ENCODE measurements around the gene POLD1. TPM values are rescaled to one million over a fixed set of nuclear protein-coding genes. Genes with fewer than 3 reads are reported as not detected.

The POLD1 gene
- total RNA-seq, 1 experiment from 2014 or later, result 143 TPM

- ChIA-PET POLR2A (ENCODE audit: low non-redundant PET) (no interaction called here), CTCF (no interaction called here)
- Histone ChIP-seq H3K9me3 (ENCODE audit: low read depth, low read length, poor library complexity, severe bottlenecking) (no peaks in the 10 kb centered on the region), H3K27ac (ENCODE audit: low read depth, low read length, poor library complexity, severe bottlenecking) (no peak overlapping the region), H3K36me3 (ENCODE audit: insufficient read depth, low read length, poor library complexity, severe bottlenecking) (no peaks in the 10 kb centered on the region), H3K4me1 (ENCODE audit: insufficient read depth, low read length, poor library complexity, severe bottlenecking) (peaks cover 5% of the 10 kb centered on the region), H3K27me3 (replicated peaks; ENCODE audit: insufficient read depth, low read depth, low read length, poor library complexity) (peaks cover 4% of the 10 kb centered on the region), H3K4me3 (ENCODE audit: low read depth, low read length, poor library complexity, severe bottlenecking) (no peak overlapping the region)
- TF ChIP-seq CTCF (conservative IDR thresholded peaks at IDR 0.05; ENCODE audit: low read depth, low read length), result no peak
- no peak for TF ChIP-seq EZH2 (IDR thresholded peaks at IDR 0.05; ENCODE audit: borderline replicate concordance, low read depth, low read length, poor library complexity, severe bottlenecking)
- BruUV-seq (replicated peaks), result no TSS peak
- no peak for DNase-seq (ENCODE audit: low spot score)
- intact Hi-C loops (cut with micrococcal nuclease; ENCODE audit: unreplicated experiment), result no loop called here
These were observed 71.8 kb downstream of the POLD1 start for GRCh38 chr19:50455992-50456391.

- H3K9me3 ChIP-seq (ENCODE audit: low read depth, low read length, poor library complexity, severe bottlenecking), result no peaks in the 10 kb centered on the region
- no TSS peak for BruUV-seq (replicated peaks)
- intact Hi-C loops (cut with micrococcal nuclease; ENCODE audit: unreplicated experiment), result no loop called here
- ChIA-PET CTCF (interaction anchor here (0.7 kb wide), 1 partner anchor 1321 kb away, joined by 16 read pairs; no protein-coding TSS in a partner anchor), POLR2A (ENCODE audit: low non-redundant PET) (no interaction called here)
- H3K36me3 ChIP-seq (ENCODE audit: insufficient read depth, low read length, poor library complexity, severe bottlenecking), result no peaks in the 10 kb centered on the region
- H3K27ac ChIP-seq (ENCODE audit: low read depth, low read length, poor library complexity, severe bottlenecking), result no peak overlapping the region
- DNase-seq (ENCODE audit: low spot score), result no peak
- no peak overlapping the region for H3K4me3 ChIP-seq (ENCODE audit: low read depth, low read length, poor library complexity, severe bottlenecking)
- H3K4me1 ChIP-seq (ENCODE audit: insufficient read depth, low read length, poor library complexity, severe bottlenecking), result peaks cover 5% of the 10 kb centered on the region
- no peak for TF ChIP-seq CTCF (conservative IDR thresholded peaks at IDR 0.05; ENCODE audit: low read depth, low read length)
- no peak for TF ChIP-seq EZH2 (IDR thresholded peaks at IDR 0.05; ENCODE audit: borderline replicate concordance, low read depth, low read length, poor library complexity, severe bottlenecking)
- peaks cover 4% of the 10 kb centered on the region for H3K27me3 ChIP-seq (replicated peaks; ENCODE audit: insufficient read depth, low read depth, low read length, poor library complexity)
These were observed 73.2 kb downstream of the POLD1 start for GRCh38 chr19:50457300-50457699.

- POLR2A ChIA-PET (ENCODE audit: low non-redundant PET), result no interaction called here
- DNase-seq (ENCODE audit: low spot score), result peak; percentile 40
- Histone ChIP-seq H3K4me3 (ENCODE audit: low read depth, low read length, poor library complexity, severe bottlenecking) (no peak overlapping the region), H3K27ac (ENCODE audit: low read depth, low read length, poor library complexity, severe bottlenecking) (no peak overlapping the region), H3K36me3 (ENCODE audit: insufficient read depth, low read length, poor library complexity, severe bottlenecking) (no peaks in the 10 kb centered on the region), H3K4me1 (ENCODE audit: insufficient read depth, low read length, poor library complexity, severe bottlenecking) (peaks cover 5% of the 10 kb centered on the region), H3K9me3 (ENCODE audit: low read depth, low read length, poor library complexity, severe bottlenecking) (no peaks in the 10 kb centered on the region), H3K27me3 (replicated peaks; ENCODE audit: insufficient read depth, low read depth, low read length, poor library complexity) (peaks cover 4% of the 10 kb centered on the region)
- CTCF ChIA-PET, result interaction anchor here (1.2 kb wide), 1 partner anchor 101 kb away, joined by 3 read pairs; no protein-coding TSS in a partner anchor
- TF ChIP-seq EZH2 (IDR thresholded peaks at IDR 0.05; ENCODE audit: borderline replicate concordance, low read depth, low read length, poor library complexity, severe bottlenecking) (no peak), CTCF (conservative IDR thresholded peaks at IDR 0.05; ENCODE audit: low read depth, low read length) (no peak)
- intact Hi-C loops (cut with micrococcal nuclease; ENCODE audit: unreplicated experiment), result no loop called here
- BruUV-seq (replicated peaks), result no TSS peak
These were observed 74.4 kb downstream of the POLD1 start for GRCh38 chr19:50458396-50459066.

Measured in A673 (cell line).